ENCODE data around the gene BACE1.

DNA sequence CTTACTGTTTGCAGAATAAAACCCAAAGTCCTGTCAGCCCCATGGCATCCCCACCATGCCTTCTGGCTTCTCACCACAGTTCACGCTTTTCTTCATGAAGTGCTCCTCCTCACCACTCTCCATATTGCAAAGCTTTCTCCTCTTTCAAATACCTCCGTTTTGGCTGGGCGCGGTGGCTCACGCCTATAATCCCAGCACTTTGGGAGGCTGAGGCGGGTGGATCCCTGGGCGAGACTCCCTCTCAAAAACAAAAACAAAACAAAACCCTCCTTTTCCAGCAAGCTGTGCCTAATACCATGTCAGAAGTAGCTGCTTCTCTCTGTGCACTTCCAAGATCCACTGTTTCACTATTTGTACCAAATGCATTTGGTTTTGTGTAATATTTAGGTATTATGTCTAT is 6.7 kb downstream of the BACE1 start:
- TF ChIP-seq ZBTB8A (CRISPR knock-in tag; IDR thresholded peaks at IDR 0.05; ENCODE audit: borderline replicate concordance, low read depth), result no peak
- TF ChIP-seq, protein P1, sequence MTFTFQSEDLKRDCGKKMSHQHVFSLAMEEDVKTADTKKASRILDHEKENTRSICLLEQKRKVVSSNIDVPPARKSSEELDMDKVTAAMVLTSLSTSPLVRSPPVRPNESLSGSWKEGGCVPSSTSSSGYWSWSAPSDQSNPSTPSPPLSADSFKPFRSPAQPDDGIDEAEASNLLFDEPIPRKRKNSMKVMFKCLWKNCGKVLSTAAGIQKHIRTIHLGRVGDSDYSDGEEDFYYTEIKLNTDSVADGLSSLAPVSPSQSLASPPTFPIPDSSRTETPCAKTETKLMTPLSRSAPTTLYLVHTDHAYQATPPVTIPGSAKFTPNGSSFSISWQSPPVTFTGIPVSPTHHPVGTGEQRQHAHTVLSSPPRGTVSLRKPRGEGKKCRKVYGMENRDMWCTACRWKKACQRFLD (CRISPR knock-in tag; IDR thresholded peaks at IDR 0.05; ENCODE audit: borderline replicate concordance), result no peak
- TF ChIP-seq, protein P2, sequence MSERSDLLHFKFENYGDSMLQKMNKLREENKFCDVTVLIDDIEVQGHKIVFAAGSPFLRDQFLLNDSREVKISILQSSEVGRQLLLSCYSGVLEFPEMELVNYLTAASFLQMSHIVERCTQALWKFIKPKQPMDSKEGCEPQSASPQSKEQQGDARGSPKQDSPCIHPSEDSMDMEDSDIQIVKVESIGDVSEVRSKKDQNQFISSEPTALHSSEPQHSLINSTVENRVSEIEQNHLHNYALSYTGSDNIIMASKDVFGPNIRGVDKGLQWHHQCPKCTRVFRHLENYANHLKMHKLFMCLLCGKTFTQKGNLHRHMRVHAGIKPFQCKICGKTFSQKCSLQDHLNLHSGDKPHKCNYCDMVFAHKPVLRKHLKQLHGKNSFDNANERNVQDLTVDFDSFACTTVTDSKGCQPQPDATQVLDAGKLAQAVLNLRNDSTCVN (CRISPR knock-in tag; IDR thresholded peaks at IDR 0.05; ENCODE audit: borderline replicate concordance), result no peak
- no peak for TF ChIP-seq ZFP36L2 (CRISPR knock-in tag; IDR thresholded peaks at IDR 0.05)
- no peak for TF ChIP-seq NCOR1 (IDR thresholded peaks at IDR 0.05; ENCODE audit: borderline replicate concordance, low read length)
- TF ChIP-seq, protein P3, sequence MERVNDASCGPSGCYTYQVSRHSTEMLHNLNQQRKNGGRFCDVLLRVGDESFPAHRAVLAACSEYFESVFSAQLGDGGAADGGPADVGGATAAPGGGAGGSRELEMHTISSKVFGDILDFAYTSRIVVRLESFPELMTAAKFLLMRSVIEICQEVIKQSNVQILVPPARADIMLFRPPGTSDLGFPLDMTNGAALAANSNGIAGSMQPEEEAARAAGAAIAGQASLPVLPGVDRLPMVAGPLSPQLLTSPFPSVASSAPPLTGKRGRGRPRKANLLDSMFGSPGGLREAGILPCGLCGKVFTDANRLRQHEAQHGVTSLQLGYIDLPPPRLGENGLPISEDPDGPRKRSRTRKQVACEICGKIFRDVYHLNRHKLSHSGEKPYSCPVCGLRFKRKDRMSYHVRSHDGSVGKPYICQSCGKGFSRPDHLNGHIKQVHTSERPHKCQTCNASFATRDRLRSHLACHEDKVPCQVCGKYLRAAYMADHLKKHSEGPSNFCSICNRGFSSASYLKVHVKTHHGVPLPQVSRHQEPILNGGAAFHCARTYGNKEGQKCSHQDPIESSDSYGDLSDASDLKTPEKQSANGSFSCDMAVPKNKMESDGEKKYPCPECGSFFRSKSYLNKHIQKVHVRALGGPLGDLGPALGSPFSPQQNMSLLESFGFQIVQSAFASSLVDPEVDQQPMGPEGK (CRISPR knock-in tag; IDR thresholded peaks at IDR 0.05), result no peak
- no peak for TF ChIP-seq HDAC1 (CRISPR knock-in tag; IDR thresholded peaks at IDR 0.05)
- no peak for TF ChIP-seq NFATC3 (CRISPR knock-in tag; IDR thresholded peaks at IDR 0.05)
- TF ChIP-seq CREB1 (IDR thresholded peaks at IDR 0.05), result no peak
- TF ChIP-seq CREB1 (CRISPR knock-in tag; IDR thresholded peaks at IDR 0.05), result no peak
- TF ChIP-seq POLR2A (IDR thresholded peaks at IDR 0.05; ENCODE audit: insufficient read depth in 1 of 2, low read depth in 2 of 2, low read length in 2 of 2), result no peak
- TF ChIP-seq POLR2AphosphoS2 (IDR thresholded peaks at IDR 0.05; ENCODE audit: low read depth, low read length), result no peak
- no peak for TF ChIP-seq SETDB1 (CRISPR knock-in tag; IDR thresholded peaks at IDR 0.05; ENCODE audit: borderline replicate concordance)
- no peak for TF ChIP-seq ISX (CRISPR knock-in tag; conservative IDR thresholded peaks at IDR 0.05)
